ENCODE results near the gene VARS1.
"Not testable (repeated sequence)": the region's sequence is repeated elsewhere in the genome, so short reads cannot be mapped to it uniquely, and the experiment has no call there.

The VARS1 gene

GRCh38 chr6:31823592-31824196 is 28.1 kb upstream of the VARS1 start:
- not testable (repeated sequence) for DNase-seq

- DNase-seq, result peak; percentile 83
Observed at GRCh38 chr6:31822036-31822821, 26.7 kb upstream of the VARS1 start.

GRCh38 chr6:31821301-31822035 is 25.9 kb upstream of the VARS1 start:
- peak; percentile 86 for DNase-seq

- DNase-seq, result not testable (repeated sequence)
Observed at GRCh38 chr6:31820399-31820798, 24.8 kb upstream of the VARS1 start.

- DNase-seq, result no peak
Observed at GRCh38 chr6:31819871-31820299, 24.3 kb upstream of the VARS1 start.

GRCh38 chr6:31817929-31818511 is 22.5 kb upstream of the VARS1 start:
- not testable (repeated sequence) for DNase-seq

GRCh38 chr6:31817133-31817928 is 21.8 kb upstream of the VARS1 start:
- not testable (repeated sequence) for DNase-seq

- peak; percentile 93 for DNase-seq
Observed at GRCh38 chr6:31815025-31815838, 19.7 kb upstream of the VARS1 start, which contains the start of the genes HSPA1A and HSPA1L. Gene HSPA1A (plus strand): TSS chr6:31815543. CDS start chr6:31815757, 214 bp downstream. Gene HSPA1L (minus strand): TSS chr6:31815283. CDS start chr6:31811972, 3,311 bp downstream.

GRCh38 chr6:31814677-31815024 is 19.1 kb upstream of the VARS1 start:
- peak; percentile 79 for DNase-seq

- DNase-seq, result no peak
Observed at GRCh38 chr6:31813465-31813849, 17.9 kb upstream of the VARS1 start.

GRCh38 chr6:31811645-31812044 is 16.1 kb upstream of the VARS1 start:
- no peak for DNase-seq

GRCh38 chr6:31808599-31808998 is 13.0 kb upstream of the VARS1 start:
- not testable (repeated sequence) for DNase-seq

GRCh38 chr6:31806470-31807272 is 11.1 kb upstream of the VARS1 start, which contains the start of gene LSM2:
Gene LSM2 (minus strand): TSS chr6:31806966. CDS start chr6:31806757, 209 bp downstream.
- DNase-seq, result peak; percentile 97

GRCh38 chr6:31805939-31806469 is 10.5 kb upstream of the VARS1 start:
- no peak for DNase-seq

GRCh38 chr6:31801031-31801927 is 5.7 kb upstream of the VARS1 start:
- not testable (repeated sequence) for DNase-seq

GRCh38 chr6:31799781-31800180 is 4.2 kb upstream of the VARS1 start:
- DNase-seq, result no peak

- DNase-seq, result no peak
Observed at GRCh38 chr6:31797588-31797987, 2.0 kb upstream of the VARS1 start.

GRCh38 chr6:31796993-31797385 is 1.4 kb upstream of the VARS1 start:
- no peak for DNase-seq
